ENCODE measurements around the gene COX15.
"Not testable (repeated sequence)": the region's sequence is repeated elsewhere in the genome, so short reads cannot be mapped to it uniquely, and the experiment has no call there.

Gene COX15

DNA sequence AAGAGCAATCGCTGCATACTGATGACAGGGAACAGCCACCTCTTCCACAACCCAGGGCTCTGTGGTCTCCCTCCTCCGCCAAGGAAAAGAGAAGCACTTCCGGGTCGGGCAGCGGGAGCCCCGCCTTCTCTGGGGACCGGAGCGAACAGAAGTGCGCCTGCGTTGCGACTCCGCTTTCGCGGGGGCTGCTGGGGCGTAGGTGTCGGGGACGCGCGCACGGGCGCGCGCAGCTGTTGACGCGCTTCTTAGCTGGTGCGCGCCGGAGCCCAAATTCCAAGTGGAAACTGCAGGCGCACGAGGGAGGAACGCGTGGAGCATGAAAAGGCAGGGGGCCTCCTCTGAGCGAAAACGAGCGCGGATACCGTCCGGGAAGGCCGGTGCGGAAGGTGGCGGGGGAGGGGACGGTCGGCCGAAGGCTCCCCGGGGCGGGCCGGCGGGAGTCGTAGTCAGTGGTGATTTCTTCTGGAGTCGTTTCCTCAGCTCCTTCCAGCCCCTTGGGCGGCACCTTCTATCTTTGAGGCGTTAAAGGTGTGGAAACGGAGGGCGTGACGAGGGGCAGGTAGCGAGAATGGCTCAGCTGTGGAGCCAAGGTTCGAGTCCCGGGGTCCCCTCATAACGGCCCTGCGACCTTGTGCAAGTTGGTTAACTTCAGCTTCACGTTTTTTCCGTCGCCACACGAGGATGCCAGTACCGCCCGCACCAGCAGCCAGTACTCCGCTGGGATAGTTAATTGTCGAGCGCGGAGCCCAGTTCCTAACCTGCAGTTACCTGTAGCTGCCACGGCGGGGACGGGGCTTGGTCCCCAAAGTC, at the start of gene COX15, which contains the start of gene CUTC:
TSS of gene COX15 (minus strand) at position 95 of the 810 bp plus-strand sequence. CDS start at position 17, 78 bp downstream.
TSS of gene CUTC (plus strand) at position 202 of the 810 bp plus-strand sequence. CDS start at position 317, 115 bp downstream.
- peak; percentile 99 for DNase-seq

DNA sequence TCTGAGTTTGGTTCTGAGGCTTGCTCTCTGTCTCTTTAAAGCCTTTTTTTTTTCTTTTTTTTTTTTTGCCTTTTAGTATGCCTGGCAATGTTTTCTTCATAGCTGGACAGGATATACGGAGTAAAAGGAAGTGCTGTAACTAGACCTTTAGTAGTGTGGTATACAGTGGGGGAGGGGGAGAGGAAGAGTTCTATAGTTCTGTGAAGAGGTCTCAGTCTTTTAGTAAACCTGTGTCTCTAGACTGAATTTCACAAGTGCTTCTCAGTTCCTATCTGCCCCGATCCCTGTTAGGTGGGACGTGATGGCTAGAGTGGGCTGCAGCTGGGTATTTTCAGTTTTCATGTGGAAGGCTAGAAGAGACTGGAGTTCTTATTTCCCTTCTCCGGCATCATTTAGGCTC, 47.4 kb upstream of the COX15 start:
- no peak for DNase-seq

DNA sequence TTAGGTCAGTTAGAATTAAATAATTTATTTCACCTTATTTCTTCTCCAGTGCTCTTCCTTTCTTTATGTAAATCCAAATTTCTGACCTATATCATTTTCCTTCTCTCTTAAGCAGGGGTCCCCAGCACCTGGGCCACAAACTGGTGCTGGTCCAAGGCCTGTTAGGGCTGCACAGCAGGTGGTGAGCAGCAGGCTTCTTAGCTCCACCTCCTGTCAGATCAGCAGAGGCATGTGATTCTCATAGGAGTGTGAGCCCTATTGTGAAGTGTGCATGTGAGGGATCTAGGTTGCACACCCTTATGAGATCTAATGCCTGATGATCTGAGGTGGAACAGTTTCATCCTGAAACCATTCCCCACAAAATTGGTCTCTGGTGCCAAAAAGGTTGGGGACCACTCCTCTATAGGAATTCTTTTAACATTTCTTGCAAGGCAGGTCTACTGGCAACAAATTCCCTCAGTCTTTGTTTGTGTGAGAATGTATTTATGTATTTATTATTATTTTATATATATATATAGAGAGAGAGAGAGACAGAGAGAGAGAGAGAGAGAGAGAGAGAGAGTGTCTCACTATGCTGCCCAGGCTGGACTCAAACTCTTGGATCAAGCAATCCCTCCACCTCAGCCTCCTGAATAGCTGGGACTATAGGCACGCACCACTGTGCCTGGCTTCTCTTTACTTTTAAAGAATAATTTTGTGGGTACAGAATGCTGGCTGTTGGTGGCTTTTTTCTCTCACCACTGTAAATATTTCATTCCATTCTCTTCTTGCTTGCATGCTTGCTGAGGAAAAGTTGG, 46.2 kb upstream of the COX15 start:
- no peak for DNase-seq

DNA sequence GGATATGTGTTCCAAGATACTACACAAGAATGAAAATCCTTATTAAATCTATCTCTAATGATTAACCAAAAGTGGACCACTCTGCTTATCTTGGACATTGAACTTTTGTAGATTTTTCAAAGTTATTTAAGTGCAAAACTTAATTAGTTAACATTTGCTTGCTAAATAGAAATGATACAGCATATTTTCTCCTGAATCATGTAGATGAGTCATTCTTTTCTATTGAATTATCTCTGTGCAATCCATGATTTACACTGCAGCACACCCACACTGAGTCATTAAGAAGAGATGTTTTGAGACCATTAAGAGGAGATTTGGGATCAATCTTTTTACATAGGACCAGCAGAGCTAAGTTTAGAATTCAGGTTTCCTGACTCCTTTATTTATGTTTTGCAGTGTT, 43.9 kb upstream of the COX15 start:
- no peak for DNase-seq

DNA sequence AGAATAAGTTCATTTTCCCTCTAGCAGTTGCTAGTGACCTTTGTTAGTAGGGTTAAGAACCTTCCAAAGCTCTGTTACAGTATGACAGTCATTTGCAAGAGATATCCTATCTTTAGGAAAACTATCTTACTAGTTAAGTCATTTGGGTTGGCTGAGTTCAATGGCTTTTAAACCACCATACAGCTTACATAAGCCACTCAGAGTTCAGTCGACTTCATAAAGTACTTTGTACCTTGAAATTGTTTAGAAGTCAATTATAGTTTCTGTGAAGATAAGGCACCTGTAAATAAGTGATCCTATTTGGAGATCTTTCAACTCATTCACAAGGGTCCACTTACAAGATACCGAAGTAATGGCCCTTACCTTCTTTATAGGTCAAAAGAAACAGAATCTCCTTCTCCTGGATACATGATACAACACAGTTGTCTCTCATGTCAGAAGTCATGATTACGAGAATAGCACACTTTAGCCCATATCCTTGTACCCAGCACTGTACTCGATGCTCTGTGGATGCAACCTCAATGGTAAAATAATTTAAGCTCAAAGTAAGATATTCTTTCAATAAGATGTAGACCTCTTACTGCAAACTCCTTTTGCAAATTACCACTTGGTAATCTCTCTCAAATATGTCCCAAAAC, 38.6 kb upstream of the COX15 start:
- DNase-seq = no peak

DNA sequence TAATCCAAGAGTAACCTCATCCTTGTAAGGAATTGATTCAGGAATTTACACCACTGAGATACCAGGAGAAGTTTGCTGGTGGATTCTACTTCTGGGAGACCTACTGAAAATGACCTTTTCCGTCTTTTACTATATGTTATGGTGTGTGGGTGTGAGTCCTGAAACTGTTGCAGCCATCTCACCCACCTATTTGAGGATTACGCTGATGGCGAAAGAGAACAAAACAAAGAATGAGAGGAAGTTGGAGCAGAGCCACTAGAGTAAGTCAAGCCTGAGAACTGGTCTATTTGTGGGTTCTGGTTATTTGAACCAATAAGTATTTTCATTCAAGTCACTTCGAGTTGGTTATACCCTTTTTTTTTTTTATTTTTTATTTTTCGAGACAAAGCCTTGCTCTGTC, 37.8 kb upstream of the COX15 start:
- no peak for DNase-seq

DNA sequence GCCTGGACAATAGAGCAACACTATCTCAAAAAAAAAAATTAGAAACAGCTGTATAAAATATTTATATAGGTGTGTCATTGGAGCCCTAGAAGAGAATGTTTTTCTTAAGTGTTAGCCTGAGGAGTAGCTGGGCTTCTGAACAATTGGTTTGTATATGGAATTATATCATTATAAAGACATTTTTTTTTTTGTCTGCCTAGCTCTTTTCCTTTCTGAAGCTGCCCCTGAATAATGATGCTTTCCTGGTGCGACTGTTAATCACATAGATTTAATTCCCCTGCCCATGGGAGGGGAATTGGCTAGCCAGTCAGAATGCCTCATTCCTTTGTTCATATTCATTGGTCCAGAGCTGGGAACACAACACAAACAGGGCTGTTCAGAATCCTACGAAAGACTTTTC, 36.6 kb upstream of the COX15 start:
- DNase-seq = no peak

DNA sequence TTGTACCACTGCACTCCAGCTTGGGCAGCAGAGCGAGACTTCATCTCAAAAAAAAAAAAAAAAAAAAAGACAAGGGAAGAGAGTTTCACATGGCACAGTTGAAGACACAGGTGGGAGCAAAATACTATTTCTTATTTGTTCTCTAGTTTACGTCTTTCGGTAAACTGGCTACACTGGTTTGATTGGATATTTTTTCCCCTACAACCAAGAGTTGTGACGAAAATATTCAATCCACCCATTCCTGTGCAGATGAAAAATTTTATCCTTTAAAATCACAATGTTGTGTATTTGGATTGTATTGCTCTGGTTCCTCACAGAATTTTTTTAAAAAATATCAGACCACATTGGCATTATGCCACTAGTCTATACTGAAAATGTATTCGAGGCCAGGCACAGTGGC, 36.0 kb upstream of the COX15 start:
- DNase-seq = no peak

DNA sequence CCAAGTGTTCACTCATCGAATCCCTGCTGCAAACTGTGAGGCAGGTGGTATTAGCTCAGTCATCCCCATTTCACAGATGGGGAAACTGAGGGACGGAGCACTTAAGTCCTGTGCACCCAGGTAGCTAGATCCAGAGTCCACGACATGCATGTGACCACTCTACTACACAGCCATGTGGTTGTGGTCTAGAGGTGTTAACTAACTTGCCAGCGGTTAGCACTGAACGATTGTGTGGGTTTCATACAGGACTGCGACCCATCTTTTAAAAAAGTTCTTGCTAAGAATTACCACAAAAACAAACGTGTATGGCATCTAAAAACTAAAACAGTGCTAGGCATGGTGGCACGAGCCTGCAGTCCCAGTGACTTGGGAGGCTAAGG, 34.4 kb upstream of the COX15 start:
- no peak for DNase-seq

DNA sequence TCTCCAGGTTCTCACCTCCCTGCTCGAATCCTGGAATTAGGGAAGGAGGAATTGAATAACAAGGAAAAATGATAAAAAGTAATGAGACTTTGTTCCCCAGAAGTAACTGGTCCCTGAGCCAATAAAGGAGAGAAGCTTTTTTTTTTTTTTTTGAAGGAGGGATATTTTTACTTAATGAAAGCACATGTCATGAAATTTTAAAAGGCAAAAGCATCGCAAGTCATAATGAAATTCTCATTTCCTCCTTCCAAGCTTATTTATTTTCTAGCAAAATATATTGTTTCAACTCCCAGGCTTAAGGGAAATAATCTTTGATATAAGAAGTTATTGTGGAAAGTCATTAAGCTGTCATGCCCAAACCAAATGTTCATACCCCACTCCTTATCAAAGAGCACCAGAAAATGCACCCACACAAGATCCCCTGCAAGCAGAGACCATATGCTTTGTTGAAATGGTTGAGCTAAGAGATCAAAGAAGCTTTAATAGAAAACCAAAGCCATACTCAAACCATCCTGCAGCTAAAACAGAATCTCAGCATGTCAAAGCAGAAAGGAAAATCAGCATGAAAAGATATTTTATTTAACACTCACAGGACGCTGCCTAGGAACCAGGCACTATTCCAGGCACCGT, 33.9 kb upstream of the COX15 start:
- no peak for DNase-seq

DNA sequence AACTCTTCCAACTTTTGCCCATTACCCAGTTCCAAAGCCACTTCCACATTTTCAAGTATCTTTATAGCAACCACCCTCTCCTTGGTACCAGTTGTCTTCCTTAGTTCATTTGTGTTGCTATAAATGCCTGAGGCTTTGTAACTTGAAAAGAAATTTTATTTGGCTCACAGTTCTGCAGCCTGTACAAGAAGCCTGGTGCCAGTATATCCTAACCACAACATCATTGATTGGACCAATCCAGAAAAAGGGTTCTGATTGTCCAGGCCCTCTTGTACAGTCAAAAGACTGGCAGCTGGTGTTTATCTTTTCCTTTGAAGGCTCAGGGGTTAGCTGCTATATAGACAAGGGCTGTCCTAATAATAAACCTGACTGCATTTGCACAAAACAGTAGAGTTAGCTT, 29.4 kb upstream of the COX15 start:
- DNase-seq = no peak

DNA sequence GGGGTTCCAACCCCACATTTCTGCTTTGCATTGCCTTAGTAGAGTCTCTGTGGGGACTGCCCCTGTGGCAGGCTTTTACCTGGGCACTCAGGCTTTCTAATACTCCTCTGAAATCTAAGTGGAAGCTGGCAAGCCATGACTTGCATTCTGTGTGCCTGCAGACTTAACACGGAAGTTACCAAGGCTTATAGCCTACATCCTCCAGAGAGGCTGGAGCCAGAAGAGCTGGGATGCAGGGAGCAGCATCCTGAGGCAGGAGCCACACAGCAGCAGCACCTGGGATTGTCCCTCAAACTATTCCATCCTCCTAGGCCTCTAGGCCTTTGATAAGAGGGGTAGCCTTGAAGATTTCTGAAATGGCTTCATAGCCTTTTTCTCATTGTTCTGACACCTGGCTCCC, 28.4 kb upstream of the COX15 start:
- no peak for DNase-seq

DNA sequence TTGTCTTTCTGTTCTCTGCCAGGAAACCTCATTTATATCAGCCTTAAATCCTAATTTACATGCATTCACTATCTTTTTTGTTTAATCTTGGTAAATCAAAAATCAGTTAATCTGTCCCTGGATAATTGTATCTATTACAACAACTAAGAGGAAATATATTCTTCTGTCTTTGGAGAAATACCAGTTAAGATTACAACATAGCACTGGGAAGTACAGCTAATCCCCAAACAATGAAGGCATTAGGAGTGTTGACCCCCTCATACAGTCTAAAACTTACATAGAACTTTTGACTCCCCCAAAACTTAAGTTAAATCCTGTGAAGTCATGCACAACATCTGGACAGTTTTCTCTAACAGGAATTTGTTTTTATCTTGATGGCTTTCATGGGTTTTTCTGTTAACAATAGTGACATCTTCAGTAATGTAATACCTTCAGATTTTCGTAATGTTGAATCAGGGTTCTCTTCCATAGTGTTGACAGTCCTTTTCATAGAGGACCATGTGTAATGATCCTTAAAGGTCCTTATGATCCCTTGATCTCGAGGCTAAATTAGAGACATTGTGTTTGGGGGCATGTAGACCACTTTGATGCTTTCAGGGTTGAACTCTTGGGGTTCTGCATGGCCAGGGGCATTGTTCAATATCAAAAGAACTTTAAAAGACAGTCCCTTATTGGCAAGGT, 26.4 kb upstream of the COX15 start:
- DNase-seq = no peak

DNA sequence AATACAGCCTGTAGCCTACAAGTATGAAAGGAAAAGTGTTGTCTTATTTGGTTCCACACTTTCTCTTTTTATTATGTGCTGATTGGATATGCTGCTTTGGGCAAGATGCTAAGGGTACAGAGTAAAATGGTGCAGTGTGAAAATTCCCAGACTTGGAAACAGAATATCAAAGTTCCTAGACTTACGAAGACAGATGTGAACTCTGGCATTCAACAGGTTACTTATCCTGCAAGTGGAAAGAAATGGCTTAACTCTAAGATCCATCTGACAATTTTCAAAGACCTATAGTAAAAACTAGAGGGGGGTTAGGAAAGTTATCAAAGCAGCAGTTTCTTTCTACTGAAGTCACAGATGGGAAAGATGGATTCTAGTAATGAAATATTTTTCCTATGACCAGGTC, 24.2 kb upstream of the COX15 start:
- DNase-seq = no peak

DNA sequence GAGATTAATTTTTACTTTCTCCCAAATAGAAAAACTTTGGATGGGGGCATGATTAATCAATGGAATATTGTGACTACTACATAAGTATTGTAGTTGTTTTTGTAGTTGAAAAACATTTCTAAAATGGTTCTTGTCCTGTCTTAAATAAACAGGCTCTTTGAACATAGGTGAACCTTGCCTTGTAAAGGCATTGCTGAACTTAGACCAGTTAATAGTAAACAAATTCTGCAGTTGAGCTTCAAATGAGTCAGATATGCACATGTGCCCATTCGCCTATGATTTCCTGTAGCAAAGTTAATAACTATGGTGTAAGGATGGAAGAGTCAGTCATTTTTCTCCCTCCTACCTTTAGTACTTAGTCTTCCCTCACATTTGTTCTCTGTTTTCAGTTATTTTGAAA, 22.7 kb upstream of the COX15 start:
- DNase-seq = no peak

DNA sequence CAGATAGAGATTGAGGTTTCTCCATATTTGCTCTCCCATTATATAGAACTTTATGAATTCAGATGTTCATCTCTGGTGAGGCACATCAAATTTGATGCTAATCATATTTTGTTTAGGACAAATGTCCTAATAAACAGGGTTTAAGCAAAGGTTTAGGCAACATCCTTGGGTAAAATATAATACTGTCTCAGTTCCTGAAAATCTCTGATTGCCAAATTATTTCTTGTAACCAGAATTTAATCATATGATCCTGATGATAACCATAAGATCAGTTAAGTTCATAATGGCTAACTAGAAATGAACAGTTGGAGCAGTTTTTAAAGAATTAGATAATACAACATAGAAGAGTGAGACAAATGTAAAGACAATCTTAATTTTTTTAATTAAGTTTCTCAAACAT, 18.7 kb upstream of the COX15 start:
- DNase-seq = no peak

DNA sequence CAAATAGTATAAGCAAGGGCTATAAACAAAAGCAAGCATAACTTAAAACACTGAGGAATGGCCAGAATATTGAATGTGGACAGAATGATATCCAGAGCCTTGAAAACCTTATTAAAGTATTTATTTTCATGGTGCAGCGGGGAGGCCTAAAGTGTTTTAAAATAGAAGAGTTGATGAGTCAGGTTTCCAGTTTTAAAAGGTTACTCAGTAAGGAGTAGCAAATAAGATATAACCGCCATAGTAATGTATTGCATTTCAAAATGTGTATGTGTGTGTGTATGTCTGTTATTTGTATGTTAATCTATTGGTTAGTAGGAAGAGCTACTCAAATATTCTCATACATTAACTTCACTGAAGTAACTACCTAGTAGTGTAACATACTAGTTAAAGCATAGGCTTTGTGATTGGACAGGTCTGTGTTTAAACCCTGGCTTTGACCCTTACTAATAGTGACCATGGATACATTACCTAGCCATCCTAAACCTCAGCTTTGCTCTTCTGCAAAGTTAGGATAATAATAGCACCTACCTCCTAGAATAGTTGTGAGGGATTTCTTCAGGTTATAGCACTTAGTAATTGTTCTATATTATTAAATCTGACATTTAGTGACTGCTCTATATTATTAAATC, 17.0 kb upstream of the COX15 start:
- DNase-seq = no peak

DNA sequence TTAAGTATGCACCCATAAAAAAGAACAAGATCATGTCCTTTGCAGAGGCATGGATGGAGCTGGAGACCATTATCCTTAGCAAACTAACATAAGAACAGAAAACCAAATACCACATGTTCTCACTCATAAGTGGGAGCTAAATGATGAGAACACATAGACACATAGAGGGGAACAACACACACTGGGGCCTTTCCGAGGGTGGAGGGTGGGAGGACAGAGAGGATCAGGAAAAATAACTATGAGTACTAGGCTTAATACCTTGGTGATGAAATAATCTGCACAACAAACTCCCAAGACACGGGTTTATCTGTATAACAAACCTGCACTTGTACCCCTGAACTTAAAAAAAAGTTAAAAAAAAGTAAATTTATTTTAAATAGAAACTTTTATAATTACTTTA, 14.2 kb upstream of the COX15 start:
- DNase-seq = not testable (repeated sequence)

DNA sequence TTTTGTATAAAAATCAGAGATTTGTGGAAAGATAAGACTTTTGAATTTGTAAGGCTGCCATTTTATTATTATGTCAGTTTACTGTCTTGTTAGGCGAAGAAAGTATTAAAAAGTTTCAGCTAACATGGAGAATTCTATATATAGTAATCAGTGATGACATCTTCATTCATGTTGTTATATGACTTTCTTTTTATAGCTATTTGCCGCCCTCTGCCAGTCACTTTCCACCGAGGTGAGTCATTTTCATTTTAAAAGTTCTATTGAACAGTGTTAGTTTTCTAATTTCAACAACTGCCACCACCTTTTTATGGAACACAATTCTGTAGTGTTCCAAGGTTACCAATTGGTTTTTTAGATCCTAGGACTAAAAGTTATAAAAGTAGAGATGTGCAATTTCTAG, 11.9 kb upstream of the COX15 start:
- no peak for DNase-seq

DNA sequence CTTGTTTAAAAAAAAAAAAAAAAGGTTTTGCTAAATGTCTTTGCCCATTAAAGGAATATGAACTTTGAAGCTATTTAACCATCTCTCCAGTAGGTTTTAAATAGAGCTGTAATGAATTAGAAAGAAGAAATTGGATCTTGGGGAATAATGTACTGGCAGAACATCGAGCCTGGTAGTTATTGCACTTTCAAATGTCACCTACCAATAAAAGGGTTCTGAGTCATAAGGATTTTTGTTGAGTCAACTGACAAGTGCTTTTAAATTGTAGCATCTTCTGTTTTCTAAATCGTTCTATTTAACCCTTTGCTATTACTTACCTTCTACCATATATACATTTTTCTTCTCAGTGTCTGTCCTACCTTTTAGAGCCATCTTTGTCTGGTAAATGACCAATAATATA, 10.8 kb upstream of the COX15 start:
- DNase-seq = no peak

DNA sequence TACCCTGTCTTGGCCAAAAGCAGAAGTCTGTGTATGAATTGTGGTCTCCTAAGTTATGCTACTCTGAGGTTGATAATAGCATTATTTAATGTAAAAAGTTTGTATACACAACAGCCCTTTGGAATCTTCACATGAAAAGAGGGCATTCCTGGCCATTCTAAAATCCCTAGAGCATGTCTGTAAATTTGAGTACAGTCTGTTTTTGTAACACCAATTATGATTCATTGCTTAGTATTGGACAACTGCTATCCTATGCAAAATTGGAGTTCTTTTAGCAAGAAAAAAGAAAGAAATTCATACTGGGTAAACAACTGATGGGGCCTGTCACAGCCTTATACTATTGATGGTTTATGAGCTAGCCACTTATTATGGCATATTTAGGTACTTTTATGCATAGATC, 10.3 kb upstream of the COX15 start:
- DNase-seq = no peak

DNA sequence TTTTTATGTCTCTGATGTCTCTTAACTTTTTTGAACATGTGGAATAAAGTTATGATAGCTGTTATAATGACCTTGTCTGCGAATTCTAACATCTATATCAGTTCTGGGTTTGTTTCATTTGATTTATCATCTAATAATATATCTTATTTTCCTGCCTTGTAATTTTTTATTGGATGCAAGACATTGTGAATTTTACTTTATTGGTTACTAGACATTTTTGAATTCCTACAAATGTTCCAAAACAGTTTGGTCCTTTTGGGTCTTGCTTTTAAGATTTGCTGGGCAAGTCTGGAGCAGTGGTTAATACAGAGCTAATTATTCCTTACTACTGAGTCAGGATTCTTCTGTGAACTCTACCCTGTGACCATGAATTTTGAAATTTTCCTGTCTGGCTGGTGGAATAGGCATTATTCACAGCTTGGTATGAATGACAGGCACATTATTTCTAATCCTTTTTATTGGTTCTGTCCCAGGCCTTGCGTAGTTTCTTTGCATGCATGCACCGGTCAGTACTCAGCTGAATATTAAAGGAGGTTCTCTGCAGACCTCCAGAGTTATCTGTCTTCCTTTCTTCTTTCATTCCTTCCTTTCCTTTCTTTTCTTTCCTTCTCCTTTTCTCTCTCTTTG, 9.1 kb upstream of the COX15 start:
- DNase-seq = no peak

All from islet precursor cell (in vitro differentiated cells).